ENCODE measurements around the gene TCP1.
"Not testable (repeated sequence)": the region's sequence is repeated elsewhere in the genome, so short reads cannot be mapped to it uniquely, and the experiment has no call there.

TCP1 gene

GRCh38 chr6:159816775-159817174, 27.4 kb upstream of the TCP1 start:
- not testable (repeated sequence) for DNase-seq

- no peak for DNase-seq
Measured at GRCh38 chr6:159815410-159815809, 26.0 kb upstream of the TCP1 start.

GRCh38 chr6:159813781-159814180, 24.4 kb upstream of the TCP1 start:
- no peak for DNase-seq

- DNase-seq = no peak
Measured at GRCh38 chr6:159809149-159809548, 19.7 kb upstream of the TCP1 start.

GRCh38 chr6:159808647-159809046, 19.2 kb upstream of the TCP1 start:
- DNase-seq = no peak

GRCh38 chr6:159807150-159807858, 17.9 kb upstream of the TCP1 start:
- DNase-seq = no peak

- DNase-seq = no peak
Measured at GRCh38 chr6:159806021-159806458, 16.6 kb upstream of the TCP1 start.

- no peak for DNase-seq
Measured at GRCh38 chr6:159805440-159806020, 16.1 kb upstream of the TCP1 start.

- no peak for DNase-seq
Measured at GRCh38 chr6:159804504-159804903, 15.1 kb upstream of the TCP1 start.

GRCh38 chr6:159801935-159802334, 12.5 kb upstream of the TCP1 start:
- DNase-seq = no peak

- no peak for DNase-seq
Measured at GRCh38 chr6:159800141-159800865, 10.9 kb upstream of the TCP1 start, which contains the start of gene PNLDC1. Gene PNLDC1 (plus strand): TSS chr6:159800276. CDS start chr6:159800308, 32 bp downstream.

- no peak for DNase-seq
Measured at GRCh38 chr6:159797554-159797953, 8.2 kb upstream of the TCP1 start.

GRCh38 chr6:159794976-159795375, 5.6 kb upstream of the TCP1 start:
- not testable (repeated sequence) for DNase-seq

GRCh38 chr6:159790956-159791598, 1.7 kb upstream of the TCP1 start:
- no peak for DNase-seq

GRCh38 chr6:159790149-159790955, 950 bp upstream of the TCP1 start, which contains the start of gene MRPL18:
Gene MRPL18 (plus strand): TSS chr6:159790467. CDS start chr6:159790588, 121 bp downstream.
- peak; percentile 87 for DNase-seq

GRCh38 chr6:159788753-159789376, 537 bp downstream of the TCP1 start:
- DNase-seq = no peak

GRCh38 chr6:159788276-159788675, 1.1 kb downstream of the TCP1 start:
- no peak for DNase-seq

- DNase-seq = no peak
Measured at GRCh38 chr6:159778542-159779103, 10.8 kb downstream of the TCP1 start.

GRCh38 chr6:159778131-159778530, 11.3 kb downstream of the TCP1 start:
- DNase-seq = no peak

GRCh38 chr6:159777240-159777904, 12.0 kb downstream of the TCP1 start:
- DNase-seq = no peak

GRCh38 chr6:159772196-159772595, 17.2 kb downstream of the TCP1 start:
- DNase-seq = no peak

All from NCI-H2227 treated with DMSO at 0.1 percent for 48 hours (cell line).